NCI-H446 (cell line): Measurements from ENCODE around the gene C1QTNF8.

Experiments used
- DNase-seq, 2 experiments: peaks; one replicate each; lab custom pipeline; 2025; lab: John Stamatoyannopoulos, UW

Gene C1QTNF8

DNA sequence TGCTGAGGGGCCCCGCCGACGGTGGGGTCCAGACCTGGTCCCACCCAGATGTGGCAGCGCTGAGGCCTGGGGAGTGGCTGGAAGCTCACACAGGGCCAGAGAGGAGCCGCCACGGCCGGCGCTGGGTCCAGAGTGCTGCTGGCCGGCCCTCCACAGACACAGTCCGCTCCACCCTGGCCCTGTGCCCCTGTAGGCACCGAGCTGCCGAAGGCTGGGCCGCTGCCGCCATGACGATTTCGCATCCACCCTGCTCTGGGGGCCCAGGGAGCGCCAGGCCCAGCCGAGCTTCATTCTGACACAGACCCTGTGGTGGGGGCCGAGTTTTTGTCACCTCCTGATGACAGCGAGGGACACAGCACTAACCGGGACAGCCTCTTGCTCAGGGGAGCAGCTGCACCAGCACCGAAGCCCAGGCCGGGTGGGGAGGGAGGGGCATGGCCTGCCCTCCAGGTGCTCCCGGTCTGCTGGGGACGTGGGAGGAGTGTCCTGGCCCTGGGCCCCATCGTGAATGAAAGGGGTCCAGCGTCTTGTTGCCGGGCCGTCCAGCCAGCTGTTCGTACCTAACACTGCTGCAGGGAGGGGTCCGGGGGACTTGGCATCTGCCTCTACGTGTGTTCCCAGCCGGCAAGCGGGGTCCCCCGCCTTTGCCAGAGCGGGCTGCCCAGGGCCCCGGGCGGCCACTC, 50.6 kb downstream of the C1QTNF8 start:
- no peak for DNase-seq

DNA sequence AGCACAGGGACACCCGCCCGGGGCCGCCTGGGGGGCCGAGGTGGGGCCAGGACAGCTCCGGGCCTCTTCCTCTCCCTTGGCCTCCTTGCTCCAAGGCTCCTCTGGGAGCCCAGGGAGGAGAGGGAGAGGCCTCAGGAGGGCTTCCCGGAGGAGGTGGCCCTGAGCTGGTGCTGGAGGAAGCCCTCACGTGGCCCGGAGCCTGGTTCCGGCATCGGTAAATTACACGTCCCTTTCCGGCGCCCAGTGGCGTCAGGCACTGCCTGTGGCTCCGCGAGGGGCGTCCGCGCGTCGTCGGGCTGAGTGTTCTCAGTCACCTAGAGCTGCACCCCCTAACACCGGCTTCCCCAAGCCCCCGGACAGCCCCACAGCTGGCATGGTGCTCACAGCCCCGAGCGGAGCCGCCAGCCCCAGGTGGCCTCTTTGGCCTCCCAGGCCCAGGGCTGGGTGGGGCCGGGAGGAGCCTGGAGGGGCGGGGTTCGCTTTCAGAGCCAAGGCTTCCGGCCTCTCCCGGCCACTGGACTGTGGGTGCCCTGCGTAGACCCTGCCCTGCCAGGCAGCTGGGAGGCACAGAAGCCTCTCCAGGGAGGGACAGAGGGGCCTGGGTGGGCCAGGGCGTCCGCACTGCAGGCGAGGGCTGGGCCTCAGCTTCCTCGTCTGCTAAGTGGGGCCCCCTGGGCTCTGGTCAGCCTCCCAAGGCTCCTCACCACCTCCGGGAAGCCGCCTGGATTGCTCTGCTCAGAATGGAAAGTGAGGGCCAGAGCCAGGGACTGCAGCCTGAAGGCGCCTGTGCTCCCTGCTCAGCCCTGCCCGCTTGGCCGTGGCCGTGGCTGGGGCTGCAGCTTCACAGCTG, 51.4 kb downstream of the C1QTNF8 start:
- DNase-seq = no peak

DNA sequence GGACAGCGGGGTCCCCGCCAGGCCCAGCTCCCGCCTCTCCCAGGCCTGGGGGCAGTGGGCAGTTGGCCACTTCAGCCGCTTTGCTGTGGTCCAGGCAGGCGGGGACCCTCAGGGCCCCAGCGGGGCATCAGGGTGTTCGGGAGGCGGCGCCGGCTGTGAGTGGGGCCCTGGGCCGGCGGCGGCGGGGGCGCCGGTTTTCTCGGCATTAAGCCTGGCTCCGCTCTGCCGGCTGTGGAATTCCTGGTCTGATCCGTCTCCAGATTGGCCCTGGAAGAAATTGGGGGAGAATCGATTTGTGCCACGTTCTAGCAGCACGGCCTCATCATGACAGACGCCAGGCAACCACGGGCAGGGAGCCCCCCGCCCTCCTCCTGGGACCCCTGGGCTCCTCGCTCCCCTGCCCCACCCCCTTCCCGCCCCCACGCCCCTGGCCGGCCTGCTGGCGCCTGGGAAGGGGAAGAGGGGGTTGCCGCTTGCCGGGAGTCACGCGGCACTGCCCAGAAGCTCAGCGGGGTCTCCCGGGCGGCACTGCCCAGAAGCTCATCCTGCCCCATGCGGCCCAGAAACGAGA, 52.1 kb downstream of the C1QTNF8 start:
- no peak for DNase-seq

DNA sequence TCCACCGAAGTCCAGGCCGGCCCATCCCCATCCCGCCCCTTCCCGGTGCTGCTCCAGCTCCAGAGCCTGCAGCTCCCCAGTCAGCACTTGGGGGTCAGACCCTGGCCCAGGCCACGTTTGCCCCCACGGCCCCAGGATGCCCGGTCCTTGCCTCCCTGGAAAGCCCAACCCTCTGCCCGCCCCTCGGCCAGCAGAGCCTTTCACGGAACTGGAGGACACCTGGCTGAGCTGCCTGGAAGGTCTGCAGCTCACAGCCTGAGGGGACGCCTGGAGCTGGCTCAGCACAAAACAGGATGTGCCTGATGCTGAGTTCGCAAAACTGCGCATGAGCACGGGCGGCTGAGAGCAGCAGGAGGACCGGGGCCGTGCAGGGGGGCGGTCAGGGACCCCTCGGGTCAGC, 53.2 kb downstream of the C1QTNF8 start:
- DNase-seq = no peak

DNA sequence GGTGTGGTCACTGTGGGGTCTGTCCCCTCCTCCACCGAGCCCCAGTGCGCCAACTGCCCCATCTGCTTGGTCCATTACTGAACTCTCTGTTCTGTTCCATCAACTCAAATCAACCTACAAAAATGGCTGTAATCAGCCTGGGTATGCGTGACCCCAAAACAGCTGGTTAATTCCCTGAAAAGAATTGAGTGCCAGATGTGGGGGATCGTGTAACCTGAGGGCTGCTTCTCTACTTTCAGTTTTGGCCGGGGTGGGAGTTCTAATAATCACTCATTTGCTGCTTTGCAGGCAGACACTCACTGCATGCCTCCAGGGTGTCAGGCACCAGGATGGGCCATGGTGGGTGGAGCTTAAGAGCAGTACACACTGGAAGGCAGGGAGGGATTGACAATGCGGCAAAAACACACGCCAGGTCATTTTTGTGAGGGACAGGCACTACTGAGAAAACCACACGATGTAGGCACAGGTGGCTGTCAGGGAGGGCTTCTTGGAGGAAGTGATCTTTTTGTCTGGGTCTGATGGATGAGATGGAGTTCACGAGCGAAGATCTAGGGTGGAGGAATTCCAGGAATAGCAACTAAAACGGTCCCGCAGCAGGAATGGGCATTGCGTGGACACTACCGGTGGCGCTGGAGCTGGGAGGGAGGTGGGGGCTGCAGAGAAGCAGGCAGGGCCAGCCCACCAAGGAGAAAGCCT, 53.8 kb downstream of the C1QTNF8 start:
- no peak for DNase-seq

DNA sequence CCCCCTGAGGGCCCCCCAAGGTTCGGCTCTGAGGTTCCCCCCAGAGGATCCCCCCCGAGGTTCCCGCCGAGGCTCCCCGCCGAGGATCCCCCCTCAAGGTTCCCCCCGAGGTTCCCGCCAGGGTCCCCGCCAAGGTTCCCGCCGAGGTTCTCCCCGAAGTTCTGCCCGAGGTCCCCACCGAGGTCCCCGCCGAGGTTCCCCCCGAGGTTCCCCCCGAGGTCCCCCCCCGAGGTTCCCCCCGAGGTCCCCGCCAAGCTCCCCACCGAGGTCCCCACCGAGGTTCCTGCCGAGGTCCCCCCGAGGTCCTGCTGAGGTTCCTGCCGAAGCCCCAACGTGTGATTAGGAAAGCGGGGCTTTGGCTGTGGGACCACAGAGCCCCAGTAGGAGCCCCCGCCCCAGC, 55.7 kb downstream of the C1QTNF8 start:
- DNase-seq = no peak

DNA sequence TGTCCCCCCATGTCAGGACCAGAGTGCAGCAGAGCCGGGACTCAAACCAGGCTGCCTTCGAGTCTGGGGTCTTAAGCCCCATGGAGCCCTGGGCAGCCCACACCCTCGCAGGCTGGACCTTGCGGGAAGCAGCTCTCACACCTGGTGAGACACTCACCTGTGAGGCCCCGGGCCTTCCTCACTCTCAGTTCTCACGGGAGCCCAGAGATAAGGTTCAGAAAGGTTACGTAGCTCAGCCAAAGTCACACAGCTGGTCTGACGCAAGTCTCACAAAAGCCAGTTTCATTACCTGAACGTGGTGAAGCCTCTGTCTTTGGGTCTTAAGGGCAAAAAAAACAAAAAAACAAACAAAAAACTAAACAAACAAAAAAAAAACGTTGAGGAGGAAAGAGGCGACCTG, 56.3 kb downstream of the C1QTNF8 start:
- no peak for DNase-seq

DNA sequence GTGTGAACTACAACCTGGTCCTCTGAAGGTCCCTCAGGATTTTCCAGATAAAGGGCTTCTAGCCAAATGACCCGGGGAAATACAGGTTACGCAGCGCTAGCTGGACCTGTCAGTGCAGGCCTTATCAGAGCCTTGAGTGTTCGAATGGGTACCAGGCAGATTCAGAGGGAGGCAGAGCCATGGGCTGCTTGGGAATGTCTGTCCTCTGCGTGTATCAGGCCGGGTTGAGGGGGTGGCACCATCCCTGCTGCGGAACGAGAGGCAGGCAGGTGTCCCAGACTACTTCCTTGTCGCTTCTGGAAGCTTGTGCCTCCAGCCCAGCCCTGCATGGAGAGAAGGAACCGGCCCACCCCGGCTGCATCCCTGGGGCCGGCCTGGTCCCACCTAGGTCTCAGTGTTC, 57.1 kb downstream of the C1QTNF8 start:
- DNase-seq = no peak
